Measurements from ENCODE around the gene HIPK3. TPM values are rescaled to one million over a fixed set of nuclear protein-coding genes. Genes with fewer than 3 reads are reported as not detected.
"Not testable (repeated sequence)": the region's sequence is repeated elsewhere in the genome, so short reads cannot be mapped to it uniquely, and the experiment has no call there.

Gene HIPK3
- total and polyA plus RNA-seq, 4 donors, result 17.9 to 189 (median 71.5) TPM

DNA sequence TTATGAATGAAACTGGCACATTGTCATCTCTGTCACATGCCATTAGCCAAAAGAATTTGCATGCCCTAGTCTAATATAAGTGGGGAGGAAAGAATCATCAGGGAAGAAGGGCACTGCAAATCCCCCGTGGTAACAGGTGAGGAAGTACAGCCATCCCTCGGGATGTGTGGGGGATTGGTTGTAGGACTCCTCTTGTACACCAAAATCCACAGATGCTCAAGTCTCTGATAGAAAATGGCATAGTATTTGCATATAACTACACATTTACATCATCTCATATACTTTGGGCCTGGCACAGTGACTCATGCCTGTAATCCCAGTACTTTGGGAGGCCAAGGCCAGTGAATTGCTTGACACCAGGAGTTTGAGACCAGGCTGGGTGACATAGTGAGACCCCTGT lies 109.7 kb downstream of the HIPK3 start:
- Histone ChIP-seq H3K27me3 (ENCODE audit: control insufficient read depth in 3 of 3, insufficient read depth in 3 of 3, low read length in 2 of 3) (peaks cover 0 to 3% (median 0%) of the 10 kb centered on the region in 3 donors), H3K9me3 (ENCODE audit: control insufficient read depth in 4 of 4, insufficient read depth in 3 of 4, low read length in 3 of 4) (peaks cover 0 to 2% (median 0%) of the 10 kb centered on the region in 4 donors), H3K27ac (ENCODE audit: low read depth in 1 of 2, low read length in 1 of 2) (no peak overlapping the region), H3K4me1 (ENCODE audit: control insufficient read depth in 5 of 5, insufficient read depth in 5 of 5, low read length in 5 of 5) (no peaks in the 10 kb centered on the region), H3K36me3 (ENCODE audit: control insufficient read depth in 4 of 4, insufficient read depth in 4 of 4, low read length in 4 of 4) (no peaks in the 10 kb centered on the region), H3K4me3 (no peak overlapping the region), H3K9ac (ENCODE audit: insufficient read depth in 1 of 2, low read length in 2 of 2) (no peak overlapping the region)
- DNase-seq, result no peak
- TF ChIP-seq, protein P1, sequence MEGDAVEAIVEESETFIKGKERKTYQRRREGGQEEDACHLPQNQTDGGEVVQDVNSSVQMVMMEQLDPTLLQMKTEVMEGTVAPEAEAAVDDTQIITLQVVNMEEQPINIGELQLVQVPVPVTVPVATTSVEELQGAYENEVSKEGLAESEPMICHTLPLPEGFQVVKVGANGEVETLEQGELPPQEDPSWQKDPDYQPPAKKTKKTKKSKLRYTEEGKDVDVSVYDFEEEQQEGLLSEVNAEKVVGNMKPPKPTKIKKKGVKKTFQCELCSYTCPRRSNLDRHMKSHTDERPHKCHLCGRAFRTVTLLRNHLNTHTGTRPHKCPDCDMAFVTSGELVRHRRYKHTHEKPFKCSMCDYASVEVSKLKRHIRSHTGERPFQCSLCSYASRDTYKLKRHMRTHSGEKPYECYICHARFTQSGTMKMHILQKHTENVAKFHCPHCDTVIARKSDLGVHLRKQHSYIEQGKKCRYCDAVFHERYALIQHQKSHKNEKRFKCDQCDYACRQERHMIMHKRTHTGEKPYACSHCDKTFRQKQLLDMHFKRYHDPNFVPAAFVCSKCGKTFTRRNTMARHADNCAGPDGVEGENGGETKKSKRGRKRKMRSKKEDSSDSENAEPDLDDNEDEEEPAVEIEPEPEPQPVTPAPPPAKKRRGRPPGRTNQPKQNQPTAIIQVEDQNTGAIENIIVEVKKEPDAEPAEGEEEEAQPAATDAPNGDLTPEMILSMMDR (IDR thresholded peaks at IDR 0.05; ENCODE audit: control extremely low read depth, extremely low read depth), result no peak
- no peak for ATAC-seq (ENCODE audit: insufficient read depth, low FRiP score)
- WGBS, 2 donors, result 83 to 95% methylated on average over 2 of the region's 2 CpGs

GRCh38 chr11:33368475-33368874 lies 111.3 kb downstream of the HIPK3 start:
- not testable (repeated sequence) for H3K9ac ChIP-seq (ENCODE audit: insufficient read depth in 1 of 2, low read length in 2 of 2); H3K9me3 ChIP-seq (ENCODE audit: control insufficient read depth in 4 of 4, insufficient read depth in 3 of 4, low read length in 3 of 4); H3K27me3 ChIP-seq (ENCODE audit: control insufficient read depth in 3 of 3, insufficient read depth in 3 of 3, low read length in 2 of 3); H3K4me3 ChIP-seq; H3K36me3 ChIP-seq (ENCODE audit: control insufficient read depth in 4 of 4, insufficient read depth in 4 of 4, low read length in 4 of 4); DNase-seq; H3K4me1 ChIP-seq (ENCODE audit: control insufficient read depth in 5 of 5, insufficient read depth in 5 of 5, low read length in 5 of 5); ATAC-seq (ENCODE audit: insufficient read depth, low FRiP score); H3K27ac ChIP-seq (ENCODE audit: low read depth in 1 of 2, low read length in 1 of 2)
- 85 to 93% methylated on average over 4 of the region's 4 CpGs for WGBS, 2 donors

DNA sequence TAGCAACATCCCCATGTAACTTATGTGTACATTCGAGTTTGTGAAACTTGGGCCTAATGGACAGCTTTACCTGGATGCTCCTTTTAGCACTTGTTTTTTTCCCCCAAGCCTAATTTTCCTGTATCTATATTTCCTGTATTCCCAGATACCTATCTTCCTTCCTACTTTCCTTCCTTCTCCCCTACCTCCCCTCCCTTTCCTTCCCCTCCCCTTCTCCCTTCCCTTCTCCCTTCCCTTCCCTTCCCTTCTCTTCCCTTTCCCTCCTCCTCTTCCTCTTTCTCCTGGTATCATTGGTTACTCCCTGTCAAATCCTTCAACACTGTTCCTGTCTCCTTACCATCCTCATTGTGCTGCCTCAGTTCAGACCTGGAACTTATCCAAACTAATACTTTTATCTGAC lies 111.8 kb downstream of the HIPK3 start:
- WGBS, 2 donors, result 93 to 95% methylated on average over 1 of the region's 1 CpG
- Histone ChIP-seq H3K9ac (ENCODE audit: insufficient read depth in 1 of 2, low read length in 2 of 2) (no peak overlapping the region), H3K27me3 (ENCODE audit: control insufficient read depth in 3 of 3, insufficient read depth in 3 of 3, low read length in 2 of 3) (peaks cover 2 to 5% (median 3%) of the 10 kb centered on the region in 3 donors), H3K9me3 (ENCODE audit: control insufficient read depth in 4 of 4, insufficient read depth in 3 of 4, low read length in 3 of 4) (peaks cover 0 to 2% (median 0%) of the 10 kb centered on the region in 4 donors), H3K36me3 (ENCODE audit: control insufficient read depth in 4 of 4, insufficient read depth in 4 of 4, low read length in 4 of 4) (no peaks in the 10 kb centered on the region), H3K4me1 (ENCODE audit: control insufficient read depth in 5 of 5, insufficient read depth in 5 of 5, low read length in 5 of 5) (no peaks in the 10 kb centered on the region), H3K27ac (ENCODE audit: low read depth in 1 of 2, low read length in 1 of 2) (no peak overlapping the region), H3K4me3 (no peak overlapping the region)
- TF ChIP-seq, protein P1 (IDR thresholded peaks at IDR 0.05; ENCODE audit: control extremely low read depth, extremely low read depth), result no peak
- ATAC-seq (ENCODE audit: insufficient read depth, low FRiP score), result no peak
- DNase-seq, result no peak

DNA sequence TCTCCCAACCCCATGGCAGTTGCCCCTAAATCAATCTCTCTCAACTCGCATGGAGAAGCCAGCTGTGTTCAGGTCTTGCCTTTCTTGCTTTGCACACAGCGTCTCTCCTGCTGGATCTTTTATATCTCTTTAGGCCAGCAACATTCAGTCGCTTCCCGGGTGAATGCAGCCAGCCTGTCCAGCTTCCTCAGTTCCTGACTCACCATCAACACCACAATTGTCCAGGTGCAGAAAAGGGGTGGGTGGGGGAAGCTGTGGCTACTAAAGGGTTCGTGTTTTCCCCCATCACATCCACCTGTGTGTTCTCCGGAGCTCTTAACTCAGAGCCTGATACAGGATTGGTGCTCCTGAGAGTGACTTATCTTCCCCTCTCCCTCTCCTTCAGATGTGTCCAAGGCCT lies 116.5 kb downstream of the HIPK3 start:
- Histone ChIP-seq H3K36me3 (ENCODE audit: control insufficient read depth in 4 of 4, insufficient read depth in 4 of 4, low read length in 4 of 4) (no peaks in the 10 kb centered on the region), H3K4me3 (no peak overlapping the region), H3K9me3 (ENCODE audit: control insufficient read depth in 4 of 4, insufficient read depth in 3 of 4, low read length in 3 of 4) (peaks cover 0 to 2% (median 0%) of the 10 kb centered on the region in 4 donors), H3K27ac (ENCODE audit: low read depth in 1 of 2, low read length in 1 of 2) (no peak overlapping the region), H3K27me3 (ENCODE audit: control insufficient read depth in 3 of 3, insufficient read depth in 3 of 3, low read length in 2 of 3) (peaks cover 5 to 28% (median 12%) of the 10 kb centered on the region in 3 donors), H3K9ac (ENCODE audit: insufficient read depth in 1 of 2, low read length in 2 of 2) (no peak overlapping the region), H3K4me1 (ENCODE audit: control insufficient read depth in 5 of 5, insufficient read depth in 5 of 5, low read length in 5 of 5) (peaks cover 0 to 16% (median 0%) of the 10 kb centered on the region in 5 donors)
- TF ChIP-seq, protein P1 (IDR thresholded peaks at IDR 0.05; ENCODE audit: control extremely low read depth, extremely low read depth), result no peak
- ATAC-seq (ENCODE audit: insufficient read depth, low FRiP score) (no peak), DNase-seq (no peak)
- WGBS, 2 donors, result 75 to 84% methylated on average over 6 of the region's 6 CpGs

Data from lung (tissue), 12 donors.